NCI-H748 treated with DMSO at 0.1 percent for 48 hours (cell line): ENCODE measurements around the gene KIF26A.

Experiments
- DNase-seq: peaks from one replicate; lab custom pipeline; 2025; lab: John Stamatoyannopoulos, UW

KIF26A gene

DNA sequence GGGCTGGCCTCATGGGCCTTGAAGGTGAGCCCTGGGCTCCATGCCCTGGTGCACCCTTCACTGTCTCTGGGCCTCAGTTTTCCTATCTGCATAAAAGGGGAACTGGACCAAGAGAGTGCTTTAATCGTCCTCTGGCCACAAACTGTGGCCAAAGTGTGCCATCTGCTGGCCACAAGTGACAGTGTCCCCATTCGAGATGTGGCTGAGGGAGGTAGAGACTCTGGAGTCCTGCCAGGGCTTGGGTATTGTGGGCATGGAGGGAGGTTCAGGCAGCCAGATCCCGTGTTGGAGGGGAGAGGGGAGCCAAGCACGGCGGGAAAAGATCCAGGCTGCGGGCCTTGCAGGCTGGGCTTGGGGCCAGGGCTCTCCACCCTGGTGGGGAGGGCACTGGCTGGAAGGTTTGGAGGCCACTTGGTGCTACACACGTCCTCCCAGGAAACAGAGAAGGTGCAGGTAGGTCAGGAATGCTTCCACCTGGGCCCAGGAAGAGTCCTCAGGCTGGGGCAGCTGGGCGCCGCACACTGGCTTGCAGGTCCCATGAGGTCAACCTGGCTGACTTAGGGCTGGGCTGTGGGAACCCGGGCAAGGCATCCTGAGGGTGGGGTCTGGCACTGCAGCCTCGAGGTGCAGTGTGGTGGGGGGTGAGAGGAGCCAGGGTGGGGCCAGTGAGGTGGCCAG, 7.3 kb upstream of the KIF26A start:
- peak; percentile 41 for DNase-seq

DNA sequence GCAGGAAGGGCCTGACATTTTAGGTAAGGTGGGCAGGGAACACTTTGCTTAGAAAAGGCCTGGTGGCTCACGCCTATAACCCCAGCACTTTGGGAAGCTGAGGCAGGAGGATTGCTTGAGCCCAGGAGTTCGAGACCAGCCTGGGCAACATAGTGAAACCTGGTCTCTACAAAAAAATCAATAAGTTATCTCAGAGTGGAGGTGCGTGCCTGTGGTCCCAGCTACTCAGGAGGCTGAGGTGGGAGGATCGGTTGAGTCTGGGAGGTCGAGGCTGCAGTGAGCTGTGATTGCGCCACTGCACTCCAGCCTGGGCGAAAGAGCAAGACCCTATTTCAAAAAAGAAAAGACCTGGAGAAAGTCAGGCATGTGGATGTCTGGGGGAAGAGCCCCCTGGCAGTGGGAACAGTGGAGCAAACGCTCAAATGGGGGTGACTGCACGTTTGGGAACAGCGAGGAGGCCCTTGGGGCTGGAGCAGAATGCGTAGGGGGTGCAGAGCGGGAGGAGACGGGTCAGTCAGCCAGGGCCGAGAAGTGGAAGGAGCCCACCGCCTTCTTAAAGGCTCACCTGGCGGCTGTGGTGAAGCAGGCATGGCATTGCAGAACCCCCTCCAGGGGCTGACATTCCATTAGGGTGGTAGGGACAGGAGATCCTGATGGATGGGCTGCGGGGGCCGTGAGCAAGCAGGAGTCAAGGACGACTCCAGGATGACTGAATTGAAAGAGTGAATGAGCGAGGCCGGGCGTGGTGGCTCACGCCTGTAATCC, 6.2 kb upstream of the KIF26A start:
- DNase-seq: no peak

DNA sequence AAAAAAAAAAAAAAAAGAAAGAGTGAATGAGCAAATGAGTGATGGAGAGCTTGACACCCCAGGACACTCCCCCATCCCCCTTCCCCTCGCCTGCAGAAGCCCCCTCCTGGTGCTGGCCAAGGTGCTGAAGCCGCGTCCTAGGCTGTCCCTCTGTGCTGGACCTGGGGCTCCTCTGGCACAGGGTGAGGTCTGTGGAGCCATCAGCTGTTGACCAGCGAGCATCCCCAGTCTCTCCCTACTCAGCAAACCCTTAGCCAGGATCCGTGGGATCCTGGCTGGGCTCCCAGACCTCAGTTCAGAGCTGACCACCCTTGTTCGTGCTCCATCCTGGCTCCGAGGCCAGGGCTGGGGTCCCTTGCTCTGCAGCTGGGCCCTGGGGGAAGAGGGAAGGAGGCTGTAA, 5.4 kb upstream of the KIF26A start:
- DNase-seq: no peak

- DNase-seq: no peak
Observed at GRCh38 chr14:104133496-104133895, 4.9 kb upstream of the KIF26A start.

DNA sequence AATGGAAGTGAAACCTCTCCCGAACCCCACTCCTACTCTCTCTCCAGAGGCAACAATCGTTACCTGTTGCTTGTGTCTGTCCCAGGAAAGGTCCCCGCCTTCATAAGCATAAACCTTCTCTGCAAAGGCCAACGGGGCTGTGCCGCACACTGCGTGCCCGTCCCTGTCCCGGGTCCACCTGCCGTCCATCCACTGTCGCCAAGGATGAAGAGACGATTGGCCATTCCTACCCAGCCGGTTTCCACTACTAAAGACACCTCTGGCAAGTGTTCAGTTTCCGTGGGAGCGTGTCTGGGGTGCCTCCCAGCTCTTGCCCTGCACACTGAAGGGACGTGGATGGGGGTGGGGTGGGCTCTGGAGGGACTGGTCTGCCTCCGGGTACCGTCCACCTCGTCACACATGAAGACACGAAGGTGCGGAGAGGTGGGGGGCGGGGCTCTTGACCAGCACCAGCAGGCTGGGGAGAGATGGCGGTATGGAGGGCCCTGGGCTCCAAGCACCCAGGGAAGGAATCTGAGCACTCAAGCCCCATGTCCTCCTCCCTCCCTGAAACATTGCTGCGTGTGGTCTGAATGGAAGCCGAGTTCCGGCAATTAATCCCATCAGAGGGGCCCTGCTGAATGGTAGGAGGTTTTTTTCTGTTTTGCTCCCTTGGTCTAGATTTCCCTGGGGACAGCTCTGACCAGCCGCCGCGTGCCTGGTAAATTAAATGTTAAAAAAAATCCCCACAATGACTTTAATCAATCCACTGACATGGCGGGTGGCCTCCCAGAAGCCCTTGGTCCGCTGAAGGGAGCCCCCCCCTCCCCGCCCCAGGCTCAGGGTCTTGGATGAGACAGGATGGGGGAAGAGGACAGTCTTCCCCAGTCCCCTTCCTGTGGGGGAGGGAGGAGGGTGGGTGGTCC, 4.1 kb upstream of the KIF26A start:
- DNase-seq: no peak

DNA sequence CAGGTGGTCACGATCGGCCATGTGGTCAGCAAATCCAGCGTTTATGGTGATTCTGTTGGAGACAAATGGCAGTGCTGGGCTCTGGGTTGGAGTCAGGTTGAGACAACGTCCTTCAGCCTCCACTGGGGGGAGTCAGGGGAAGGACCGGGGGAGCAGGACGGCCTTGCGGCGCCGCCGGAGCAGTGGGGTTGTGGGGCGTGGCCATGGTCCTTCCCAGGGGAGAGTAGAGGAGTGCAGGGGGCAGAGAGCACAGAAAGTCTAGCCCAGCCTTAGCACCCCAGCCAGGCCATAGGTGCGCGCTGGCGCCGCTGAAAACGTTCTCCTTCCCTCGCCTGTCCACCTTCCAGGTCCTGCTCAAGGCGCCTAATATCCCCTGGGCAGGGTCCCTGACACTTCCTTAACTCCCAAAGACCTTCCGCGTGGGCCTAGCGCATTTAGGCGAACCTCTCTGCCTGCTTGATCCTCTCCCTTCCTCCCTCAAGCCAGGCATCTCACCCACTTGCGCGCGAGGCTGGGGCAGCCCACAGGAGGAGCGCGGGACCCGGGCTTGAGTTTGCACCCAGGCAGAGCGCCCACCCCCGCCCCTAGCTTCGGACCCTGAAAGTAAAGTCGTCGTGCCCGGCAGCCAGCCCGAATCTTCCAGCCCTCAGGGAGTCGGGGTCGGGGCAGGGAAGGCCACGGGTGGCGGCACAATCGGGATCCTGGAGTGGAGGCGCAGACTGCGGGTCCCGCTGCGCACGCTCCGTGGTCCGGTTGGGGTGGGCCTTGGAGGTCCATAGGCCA, 3.1 kb upstream of the KIF26A start:
- peak; percentile 56 for DNase-seq

DNA sequence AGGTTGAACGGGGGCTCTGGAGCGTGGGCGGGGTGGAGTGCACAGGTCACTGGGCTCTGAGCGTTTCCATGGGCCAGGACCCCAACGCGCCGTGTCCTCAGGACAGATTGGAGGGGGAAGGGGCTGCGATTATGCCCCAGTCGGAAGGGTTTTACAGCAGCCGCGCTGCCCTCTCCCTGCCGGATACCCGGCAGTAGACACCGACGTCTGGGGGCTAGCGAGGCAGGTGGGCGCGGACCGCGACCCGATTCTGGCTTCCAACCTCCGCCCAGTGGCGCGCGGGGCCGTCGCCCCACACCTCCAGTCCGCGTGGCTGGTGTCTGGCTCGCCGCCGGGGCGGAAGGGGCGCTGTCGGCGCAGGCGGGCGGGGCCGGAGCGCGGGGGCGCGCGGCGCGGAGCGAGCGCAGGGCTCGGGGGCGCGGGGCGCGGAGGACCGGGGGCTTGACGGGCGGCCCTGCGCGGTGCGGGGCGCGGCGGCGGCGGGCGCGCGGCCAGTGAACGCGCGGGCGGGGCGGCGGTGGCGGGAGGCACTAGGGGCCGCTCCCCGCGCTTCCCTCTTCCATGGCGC, 2.4 kb upstream of the KIF26A start:
- no peak for DNase-seq

DNA sequence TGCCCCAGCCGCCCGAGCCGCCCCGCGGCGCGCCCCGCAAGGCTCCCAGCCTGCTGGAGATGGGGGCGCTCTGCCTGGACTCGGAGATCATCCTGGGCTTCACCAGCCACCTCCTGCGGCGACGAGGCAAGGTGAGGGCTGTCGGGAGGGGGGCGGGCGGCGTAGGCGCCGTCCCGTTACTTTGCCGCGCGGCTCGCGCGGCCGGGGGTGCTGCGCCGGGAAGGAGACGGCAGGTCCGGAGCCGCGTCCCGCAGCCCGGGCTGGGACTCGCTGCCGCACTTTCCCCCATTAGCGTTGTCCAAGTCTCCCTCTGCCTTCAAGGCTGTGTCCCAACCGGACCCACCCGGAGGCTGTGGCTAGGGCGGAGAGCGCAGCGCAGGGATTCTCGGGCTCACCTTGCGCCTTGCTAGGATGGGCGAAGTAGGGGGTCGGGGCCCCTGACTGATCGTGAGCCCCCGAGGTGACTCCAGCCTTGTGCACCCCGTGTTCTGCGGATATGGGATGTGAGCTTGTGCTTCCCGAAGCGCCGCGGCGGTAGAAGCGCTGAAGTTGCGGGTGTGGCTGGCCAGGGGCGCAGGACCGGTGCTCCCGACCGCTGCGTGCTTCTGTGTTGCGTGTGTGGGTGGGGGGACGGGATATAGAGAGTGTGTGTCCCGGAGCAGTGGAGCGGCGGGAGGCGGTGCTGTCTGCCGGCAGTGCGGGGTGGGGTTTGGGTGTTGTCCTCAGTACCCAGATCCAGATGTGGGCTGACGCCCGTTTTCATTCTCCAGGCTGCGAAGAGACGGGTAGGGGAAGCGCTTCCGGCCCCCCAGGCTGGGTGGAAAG, 1.7 kb upstream of the KIF26A start:
- DNase-seq: no peak

GRCh38 chr14:104137297-104138097, 890 bp upstream of the KIF26A start:
- DNase-seq: peak; percentile 44

DNA sequence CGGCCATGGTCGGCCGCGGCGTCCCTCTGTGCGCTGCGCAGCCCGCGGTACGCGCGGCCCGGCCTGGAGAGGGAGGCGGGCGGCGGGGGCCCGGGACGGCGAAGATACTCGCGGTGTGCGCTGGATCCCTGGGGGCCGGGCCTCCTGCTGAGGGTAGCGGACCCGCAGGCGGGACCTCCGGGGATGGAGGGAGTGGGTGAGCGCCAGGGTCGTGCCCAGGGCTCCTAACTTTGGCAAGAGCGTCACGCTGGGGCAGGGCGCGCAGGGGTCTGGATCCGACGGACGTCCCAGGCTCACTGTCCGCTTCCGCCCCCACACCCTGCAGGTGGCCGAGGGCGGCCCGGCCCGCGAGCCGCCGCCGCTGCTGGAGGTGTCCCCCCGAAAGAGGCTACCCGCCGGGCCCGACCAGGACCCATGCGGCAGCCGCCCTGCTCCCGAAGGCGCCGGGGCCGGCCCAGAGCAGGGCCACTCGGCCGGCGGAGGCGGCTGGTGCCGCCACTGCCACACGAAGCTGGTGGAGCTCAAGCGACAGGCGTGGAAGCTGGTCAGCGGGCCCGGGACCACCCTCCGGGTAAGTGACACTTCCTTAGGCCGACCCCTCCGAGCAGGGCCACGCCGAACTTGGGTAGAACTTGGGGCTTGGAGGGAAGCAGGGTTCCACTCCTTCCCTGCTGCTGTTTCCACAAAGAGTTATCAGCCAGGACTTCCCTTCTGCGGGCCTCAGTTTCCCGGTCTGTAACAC, 502 bp downstream of the KIF26A start:
- no peak for DNase-seq

- no peak for DNase-seq
Observed at GRCh38 chr14:104139460-104140212, 1.2 kb downstream of the KIF26A start.

DNA sequence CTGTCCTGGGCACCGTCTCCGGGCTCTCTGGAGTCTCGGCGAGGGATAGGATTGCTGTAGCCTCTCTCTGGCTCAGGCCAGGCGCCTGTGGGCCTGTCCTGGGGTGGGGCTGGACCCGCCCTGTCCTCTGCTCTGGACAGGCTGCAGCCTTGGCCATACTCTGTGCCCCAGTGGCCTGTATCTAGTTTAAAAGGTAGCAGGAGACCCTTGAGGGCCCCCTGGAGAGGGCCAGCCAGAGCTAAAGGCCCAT, 1.8 kb downstream of the KIF26A start:
- DNase-seq: no peak

DNA sequence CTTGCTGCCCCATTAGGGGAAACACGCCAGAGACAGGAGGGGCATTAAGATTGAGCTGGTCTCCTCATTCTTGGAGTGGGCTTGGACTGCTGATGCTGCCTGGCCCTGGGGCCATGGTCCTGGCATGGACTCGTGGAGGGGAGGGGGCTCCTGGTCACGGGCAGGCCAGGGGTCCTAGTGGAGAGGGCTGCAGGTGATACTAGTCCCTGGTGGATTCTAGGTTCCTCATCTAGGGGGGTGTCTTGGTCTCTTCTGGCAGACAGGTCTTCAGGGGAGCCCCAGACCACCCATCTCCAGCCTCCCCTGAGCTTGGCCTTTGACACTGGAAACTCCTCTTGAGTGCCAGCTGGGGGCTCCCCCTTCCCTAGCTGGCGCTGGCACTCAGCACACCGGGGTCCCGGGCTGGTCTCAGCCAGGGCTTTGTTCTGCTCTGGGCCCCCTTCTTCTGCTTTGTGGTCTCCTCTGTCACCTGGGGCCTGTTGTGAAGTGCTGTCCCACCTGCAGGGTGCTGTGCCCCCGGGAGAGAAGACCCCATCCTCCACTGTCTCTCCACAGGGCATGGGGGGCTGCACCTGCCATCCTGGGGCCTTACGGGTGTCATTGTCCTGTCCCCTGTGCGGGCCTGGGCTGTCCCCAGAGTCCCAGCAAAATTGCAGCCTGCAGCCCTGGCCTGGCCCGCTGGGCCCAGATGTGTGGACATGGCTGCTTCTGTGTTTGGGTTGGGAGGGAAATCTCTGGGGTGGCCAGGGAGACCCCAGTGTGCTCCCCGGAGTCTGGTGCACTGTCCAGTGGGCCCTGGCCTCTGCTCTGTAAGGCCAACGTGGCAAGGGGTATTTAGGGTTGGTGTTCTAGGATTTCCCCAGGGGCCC, 2.3 kb downstream of the KIF26A start:
- no peak for DNase-seq

DNA sequence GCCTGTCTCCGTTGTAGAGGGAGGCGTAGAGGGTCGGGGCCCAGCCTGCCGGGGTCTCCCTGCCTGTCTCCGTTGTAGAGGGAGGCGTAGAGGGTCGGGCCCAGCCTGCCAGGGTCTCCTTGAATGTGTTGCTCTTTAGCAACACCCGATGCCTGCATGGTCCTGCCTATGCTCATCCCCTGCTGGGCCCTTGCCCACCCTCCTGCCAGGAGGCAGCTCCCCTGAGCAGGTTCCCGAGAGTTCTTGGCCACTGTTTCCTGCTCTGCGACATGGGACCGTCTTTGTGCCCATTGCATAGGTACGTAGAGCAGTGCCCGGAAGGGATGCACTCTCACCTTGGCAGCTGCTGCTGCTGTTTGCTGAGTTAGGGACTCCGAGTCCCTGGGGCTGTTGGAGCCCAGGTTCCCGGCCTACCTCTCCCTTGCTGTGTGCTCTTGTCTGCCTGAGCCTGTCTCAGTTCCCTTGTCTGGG, 3.3 kb downstream of the KIF26A start:
- no peak for DNase-seq

DNA sequence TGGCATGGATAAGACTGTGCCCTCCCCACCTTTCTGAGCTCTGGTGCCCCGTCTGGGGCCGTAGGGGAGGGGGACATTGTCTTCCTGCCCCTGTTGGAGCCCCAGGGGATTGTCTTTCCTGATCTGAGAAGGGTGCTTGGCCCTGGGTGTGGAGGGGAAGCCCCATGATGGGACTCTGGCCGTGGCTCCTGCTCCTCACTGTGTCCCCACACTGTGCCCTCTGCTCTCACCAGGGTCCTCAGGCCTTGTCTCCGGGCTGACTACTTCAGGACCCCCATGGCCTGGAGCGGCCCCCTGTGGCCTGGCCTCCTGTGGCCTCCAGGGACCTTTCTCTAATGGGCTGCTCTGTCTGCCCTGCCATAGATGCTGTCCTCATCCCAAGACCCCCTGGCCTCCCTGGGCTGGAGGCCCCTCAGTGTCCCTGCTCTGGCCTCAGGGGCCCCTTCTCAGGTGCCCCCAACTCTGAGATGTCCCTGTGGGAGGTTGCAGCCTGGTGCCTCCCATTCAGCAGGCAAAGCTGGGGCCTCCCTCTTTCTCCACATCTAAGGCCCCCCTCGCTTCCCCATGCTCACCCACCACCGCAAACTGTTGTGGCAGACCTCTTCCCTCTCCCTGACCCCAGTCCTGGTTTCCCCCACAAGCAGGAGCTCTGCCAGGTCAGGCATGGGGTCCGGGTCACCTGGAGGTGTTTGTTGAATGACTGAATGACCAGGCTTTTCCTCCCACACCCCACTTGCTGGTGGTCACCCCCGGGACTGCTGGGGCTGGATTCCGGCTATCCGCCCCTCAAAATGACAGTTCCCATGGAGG, 4.0 kb downstream of the KIF26A start:
- DNase-seq: no peak

- no peak for DNase-seq
Observed at GRCh38 chr14:104142946-104143470, 4.6 kb downstream of the KIF26A start.
